A549 (cell line): ENCODE measurements around the gene SGCA.

Experiments
- BCL3 ChIP-seq: fragments of >200 bp; sonication (Bioruptor Twin); formaldehyde crosslinking; IDR thresholded peaks from 3 replicates; pipeline ENCODE4 v1.6.1; 2016
- CTCF ChIP-seq: fragments of >200 bp; sonication (Bioruptor Twin); formaldehyde crosslinking; IDR thresholded peaks from 3 replicates; pipeline ENCODE4 v1.5.1; 2016
- HDAC2 ChIP-seq: fragments of 200-600 bp; sonication (generic); IDR thresholded peaks from 2 replicates; pipeline ENCODE4 v1.6.1; 2016
- HOXB5 ChIP-seq: fragments of 250-450 bp; sonication (Bioruptor Pico); IDR thresholded peaks from 2 replicates; pipeline ENCODE4 v1.5.0; 2020; ENCODE audit warnings: mild to moderate bottlenecking, moderate library complexity
- MAFK ChIP-seq: fragments of 450-650 bp; IDR thresholded peaks from 2 replicates; pipeline ENCODE4 v1.6.1; 2014; ENCODE audit not compliant: partially characterized antibody
- MAZ ChIP-seq: fragments of 150-350 bp; IDR thresholded peaks from 2 replicates; pipeline ENCODE4 v1.6.1; 2014; ENCODE audit warnings: antibody characterized with exemption, low read depth, low read length, borderline replicate concordance
- POLR2A ChIP-seq: IDR thresholded peaks from 2 replicates; pipeline ENCODE4 v1.6.1; 2012; ENCODE audit warnings: mild to moderate bottlenecking, low read length
- RAD21 ChIP-seq, 2 experiments: fragments of >200 bp in 1 of 2; sonication (Bioruptor Twin) in 1 of 2; formaldehyde crosslinking in 1 of 2; IDR thresholded peaks in 1 of 2; conservative IDR thresholded peaks in 1 of 2; 2 replicates in 1 of 2; 3 replicates in 1 of 2; pipeline ENCODE4 v1.6.1; 2012 to 2018; ENCODE audit warnings: inconsistent platforms in 1 of 2
- TF ChIP-seq, protein P1 (sequence below): IDR thresholded peaks from 2 replicates; pipeline ENCODE4 v1.6.1; 2012
- TF ChIP-seq, protein P2 (sequence below): fragments of 250-450 bp; sonication (Bioruptor Pico); IDR thresholded peaks from 2 replicates; pipeline ENCODE4 v1.5.0; 2021; ENCODE audit warnings: mild to moderate bottlenecking, moderate library complexity, borderline replicate concordance
- TF ChIP-seq, protein P3 (sequence below): fragments of 200-600 bp; sonication (generic); IDR thresholded peaks from 2 replicates; pipeline ENCODE4 v1.6.1; 2016; ENCODE audit warnings: antibody characterized with exemption, mild to moderate bottlenecking, moderate library complexity

GRCh38 chr17:50152736-50153135, 13.1 kb upstream of the SGCA start:
- TF ChIP-seq CTCF, result no peak
- no peak for TF ChIP-seq POLR2A
- TF ChIP-seq RAD21 (conservative IDR thresholded peaks at IDR 0.05 in 1 of 2, IDR thresholded peaks at IDR 0.05 in 1 of 2), result no peak
- no peak for TF ChIP-seq BCL3
- TF ChIP-seq MAFK, result no peak
- TF ChIP-seq, protein P1, sequence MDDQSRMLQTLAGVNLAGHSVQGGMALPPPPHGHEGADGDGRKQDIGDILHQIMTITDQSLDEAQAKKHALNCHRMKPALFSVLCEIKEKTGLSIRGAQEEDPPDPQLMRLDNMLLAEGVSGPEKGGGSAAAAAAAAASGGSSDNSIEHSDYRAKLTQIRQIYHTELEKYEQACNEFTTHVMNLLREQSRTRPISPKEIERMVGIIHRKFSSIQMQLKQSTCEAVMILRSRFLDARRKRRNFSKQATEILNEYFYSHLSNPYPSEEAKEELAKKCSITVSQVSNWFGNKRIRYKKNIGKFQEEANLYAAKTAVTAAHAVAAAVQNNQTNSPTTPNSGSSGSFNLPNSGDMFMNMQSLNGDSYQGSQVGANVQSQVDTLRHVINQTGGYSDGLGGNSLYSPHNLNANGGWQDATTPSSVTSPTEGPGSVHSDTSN, result no peak
- TF ChIP-seq, protein P2, sequence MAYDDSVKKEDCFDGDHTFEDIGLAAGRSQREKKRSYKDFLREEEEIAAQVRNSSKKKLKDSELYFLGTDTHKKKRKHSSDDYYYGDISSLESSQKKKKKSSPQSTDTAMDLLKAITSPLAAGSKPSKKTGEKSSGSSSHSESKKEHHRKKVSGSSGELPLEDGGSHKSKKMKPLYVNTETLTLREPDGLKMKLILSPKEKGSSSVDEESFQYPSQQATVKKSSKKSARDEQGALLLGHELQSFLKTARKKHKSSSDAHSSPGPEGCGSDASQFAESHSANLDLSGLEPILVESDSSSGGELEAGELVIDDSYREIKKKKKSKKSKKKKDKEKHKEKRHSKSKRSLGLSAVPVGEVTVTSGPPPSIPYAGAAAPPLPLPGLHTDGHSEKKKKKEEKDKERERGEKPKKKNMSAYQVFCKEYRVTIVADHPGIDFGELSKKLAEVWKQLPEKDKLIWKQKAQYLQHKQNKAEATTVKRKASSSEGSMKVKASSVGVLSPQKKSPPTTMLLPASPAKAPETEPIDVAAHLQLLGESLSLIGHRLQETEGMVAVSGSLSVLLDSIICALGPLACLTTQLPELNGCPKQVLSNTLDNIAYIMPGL (CRISPR knock-in tag), result no peak
- no peak for TF ChIP-seq MAZ
- no peak for TF ChIP-seq HDAC2
- TF ChIP-seq, protein P3, sequence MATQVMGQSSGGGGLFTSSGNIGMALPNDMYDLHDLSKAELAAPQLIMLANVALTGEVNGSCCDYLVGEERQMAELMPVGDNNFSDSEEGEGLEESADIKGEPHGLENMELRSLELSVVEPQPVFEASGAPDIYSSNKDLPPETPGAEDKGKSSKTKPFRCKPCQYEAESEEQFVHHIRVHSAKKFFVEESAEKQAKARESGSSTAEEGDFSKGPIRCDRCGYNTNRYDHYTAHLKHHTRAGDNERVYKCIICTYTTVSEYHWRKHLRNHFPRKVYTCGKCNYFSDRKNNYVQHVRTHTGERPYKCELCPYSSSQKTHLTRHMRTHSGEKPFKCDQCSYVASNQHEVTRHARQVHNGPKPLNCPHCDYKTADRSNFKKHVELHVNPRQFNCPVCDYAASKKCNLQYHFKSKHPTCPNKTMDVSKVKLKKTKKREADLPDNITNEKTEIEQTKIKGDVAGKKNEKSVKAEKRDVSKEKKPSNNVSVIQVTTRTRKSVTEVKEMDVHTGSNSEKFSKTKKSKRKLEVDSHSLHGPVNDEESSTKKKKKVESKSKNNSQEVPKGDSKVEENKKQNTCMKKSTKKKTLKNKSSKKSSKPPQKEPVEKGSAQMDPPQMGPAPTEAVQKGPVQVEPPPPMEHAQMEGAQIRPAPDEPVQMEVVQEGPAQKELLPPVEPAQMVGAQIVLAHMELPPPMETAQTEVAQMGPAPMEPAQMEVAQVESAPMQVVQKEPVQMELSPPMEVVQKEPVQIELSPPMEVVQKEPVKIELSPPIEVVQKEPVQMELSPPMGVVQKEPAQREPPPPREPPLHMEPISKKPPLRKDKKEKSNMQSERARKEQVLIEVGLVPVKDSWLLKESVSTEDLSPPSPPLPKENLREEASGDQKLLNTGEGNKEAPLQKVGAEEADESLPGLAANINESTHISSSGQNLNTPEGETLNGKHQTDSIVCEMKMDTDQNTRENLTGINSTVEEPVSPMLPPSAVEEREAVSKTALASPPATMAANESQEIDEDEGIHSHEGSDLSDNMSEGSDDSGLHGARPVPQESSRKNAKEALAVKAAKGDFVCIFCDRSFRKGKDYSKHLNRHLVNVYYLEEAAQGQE, result no peak
- no peak for TF ChIP-seq HOXB5 (CRISPR knock-in tag)
